Measurements from ENCODE around the gene ZMYND8.
"Not testable (repeated sequence)": the region's sequence is repeated elsewhere in the genome, so short reads cannot be mapped to it uniquely, and the experiment has no call there.

ZMYND8 gene

GRCh38 chr20:47286681-47287080 lies 69.8 kb downstream of the ZMYND8 start:
- no peak for DNase-seq (ENCODE audit: low read depth, low spot score)

DNA sequence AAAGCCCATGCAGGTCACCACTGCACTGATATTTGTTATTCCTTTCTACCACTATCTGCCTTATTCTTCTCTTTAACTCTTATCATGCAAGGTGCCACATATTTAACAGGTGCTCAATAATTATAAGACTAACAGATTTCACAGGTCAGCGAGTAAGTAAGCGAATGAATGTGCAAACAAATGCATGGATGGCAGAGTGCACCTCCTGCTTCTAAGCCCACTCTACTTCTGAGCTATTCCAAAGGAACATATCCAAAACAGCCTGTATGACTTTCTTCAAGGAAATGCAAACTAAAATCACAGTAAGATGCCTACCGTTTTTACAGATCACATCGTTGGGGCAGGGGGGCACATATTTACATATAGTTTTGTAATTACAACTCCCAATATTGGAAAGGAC lies 71.3 kb downstream of the ZMYND8 start:
- DNase-seq (ENCODE audit: low read depth, low spot score) = no peak

GRCh38 chr20:47284373-47284772 lies 72.1 kb downstream of the ZMYND8 start:
- no peak for DNase-seq (ENCODE audit: low read depth, low spot score)

GRCh38 chr20:47283411-47283810 lies 73.1 kb downstream of the ZMYND8 start:
- DNase-seq (ENCODE audit: low read depth, low spot score) = no peak

DNA sequence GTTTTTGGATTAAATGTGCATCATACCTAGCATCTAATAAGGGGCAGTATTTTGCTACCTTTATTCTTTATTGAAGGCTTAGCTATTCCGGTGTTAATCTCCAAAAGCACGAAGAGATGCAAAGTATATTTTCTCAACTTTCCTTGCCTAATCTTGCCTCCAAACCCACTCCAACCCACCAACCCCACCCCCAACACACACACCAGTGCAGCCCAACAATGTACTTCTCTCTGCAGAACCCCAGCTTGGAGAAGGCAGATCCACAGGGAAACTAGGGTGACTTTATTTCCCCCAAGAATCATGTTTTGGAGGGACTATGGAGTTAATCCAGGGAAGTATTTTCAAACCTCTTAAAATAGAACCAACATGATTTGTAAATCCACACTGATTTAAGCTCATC lies 73.6 kb downstream of the ZMYND8 start:
- DNase-seq (ENCODE audit: low read depth, low spot score) = no peak

GRCh38 chr20:47281376-47281775 lies 75.1 kb downstream of the ZMYND8 start:
- no peak for DNase-seq (ENCODE audit: low read depth, low spot score)

- no peak for DNase-seq (ENCODE audit: low read depth, low spot score)
Observed at GRCh38 chr20:47280668-47281067, 75.8 kb downstream of the ZMYND8 start.

DNA sequence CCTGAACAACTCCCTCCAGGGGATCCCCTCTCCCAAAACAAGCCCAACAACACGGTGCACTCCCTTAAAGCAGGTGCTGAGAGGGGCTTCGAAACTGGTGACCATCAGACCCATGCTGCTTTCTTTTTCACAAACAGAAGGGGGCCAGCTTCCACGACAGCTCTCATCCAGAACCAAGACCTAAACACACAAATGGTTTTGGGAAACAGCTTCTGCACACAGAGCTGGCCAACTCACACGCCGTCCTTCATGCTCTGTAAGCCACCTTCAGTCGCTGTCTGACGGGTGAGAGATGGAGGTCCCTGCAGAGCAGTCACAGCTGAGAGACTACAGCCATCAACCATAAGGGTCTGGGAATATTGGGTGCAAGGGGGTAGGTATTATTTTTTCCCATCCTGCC lies 76.3 kb downstream of the ZMYND8 start:
- DNase-seq (ENCODE audit: low read depth, low spot score) = no peak

GRCh38 chr20:47278907-47279348 lies 77.6 kb downstream of the ZMYND8 start:
- no peak for DNase-seq (ENCODE audit: low read depth, low spot score)

- DNase-seq (ENCODE audit: low read depth, low spot score) = not testable (repeated sequence)
Observed at GRCh38 chr20:47277535-47277872, 79.0 kb downstream of the ZMYND8 start.

DNA sequence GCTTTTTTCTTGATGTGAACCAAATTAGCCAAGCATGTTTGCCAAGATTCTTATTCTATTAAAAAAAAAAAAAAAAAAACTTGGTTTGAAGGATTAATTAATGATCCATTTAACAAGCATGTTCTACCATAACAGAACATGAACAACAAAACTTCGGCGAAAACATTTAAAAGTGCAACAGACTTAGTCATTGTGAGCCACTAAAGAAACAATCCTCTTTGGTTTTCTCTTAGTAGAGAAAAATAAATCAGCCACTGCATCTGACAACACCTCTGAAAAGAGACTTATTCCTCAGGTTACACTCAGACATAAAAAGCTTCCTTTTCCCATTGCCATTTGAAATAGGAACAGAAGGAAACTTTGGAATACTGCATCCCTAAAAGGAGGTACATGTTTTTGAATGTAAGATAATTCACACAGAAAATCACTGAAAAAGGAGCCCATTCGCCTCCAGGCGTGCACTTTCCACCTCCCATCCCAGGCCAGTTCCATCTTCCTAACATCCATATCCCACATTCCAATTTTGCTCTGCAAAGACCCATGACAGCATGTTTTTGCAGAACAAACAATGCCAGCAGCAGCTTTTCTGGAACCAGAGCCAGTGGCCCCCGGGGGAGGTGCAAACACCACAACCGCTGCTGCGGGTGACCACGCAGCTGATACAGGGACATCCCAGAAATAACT lies 79.5 kb downstream of the ZMYND8 start:
- DNase-seq (ENCODE audit: low read depth, low spot score) = no peak

DNA sequence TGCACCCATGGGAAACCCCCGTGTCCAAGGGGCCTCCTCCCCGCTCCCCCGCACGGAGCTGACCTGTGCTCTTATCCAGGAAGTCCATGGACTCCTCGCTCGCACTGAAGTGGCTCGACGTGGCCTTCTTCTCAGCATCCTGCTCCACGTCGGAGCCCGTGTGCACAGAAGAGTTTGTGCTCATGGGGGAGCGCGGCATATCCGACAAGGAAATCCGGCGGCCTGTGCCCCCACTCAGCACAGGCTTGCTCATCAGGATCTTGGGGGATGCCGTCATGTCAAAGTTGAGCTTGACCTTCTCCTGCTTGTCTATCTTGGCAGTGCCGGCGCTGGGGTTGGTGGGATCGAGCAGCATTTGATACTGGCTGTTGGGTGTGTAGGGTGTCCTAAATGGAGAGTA lies 80.2 kb downstream of the ZMYND8 start:
- no peak for DNase-seq (ENCODE audit: low read depth, low spot score)

GRCh38 chr20:47275548-47275947 lies 81.0 kb downstream of the ZMYND8 start:
- no peak for DNase-seq (ENCODE audit: low read depth, low spot score)

GRCh38 chr20:47274401-47275108 lies 81.9 kb downstream of the ZMYND8 start:
- DNase-seq (ENCODE audit: low read depth, low spot score) = peak; percentile 79

GRCh38 chr20:47273591-47274235 lies 82.8 kb downstream of the ZMYND8 start:
- no peak for DNase-seq (ENCODE audit: low read depth, low spot score)

- no peak for DNase-seq (ENCODE audit: low read depth, low spot score)
Observed at GRCh38 chr20:47272893-47273590, 83.5 kb downstream of the ZMYND8 start.

- DNase-seq (ENCODE audit: low read depth, low spot score) = no peak
Observed at GRCh38 chr20:47271046-47271615, 85.4 kb downstream of the ZMYND8 start.

DNA sequence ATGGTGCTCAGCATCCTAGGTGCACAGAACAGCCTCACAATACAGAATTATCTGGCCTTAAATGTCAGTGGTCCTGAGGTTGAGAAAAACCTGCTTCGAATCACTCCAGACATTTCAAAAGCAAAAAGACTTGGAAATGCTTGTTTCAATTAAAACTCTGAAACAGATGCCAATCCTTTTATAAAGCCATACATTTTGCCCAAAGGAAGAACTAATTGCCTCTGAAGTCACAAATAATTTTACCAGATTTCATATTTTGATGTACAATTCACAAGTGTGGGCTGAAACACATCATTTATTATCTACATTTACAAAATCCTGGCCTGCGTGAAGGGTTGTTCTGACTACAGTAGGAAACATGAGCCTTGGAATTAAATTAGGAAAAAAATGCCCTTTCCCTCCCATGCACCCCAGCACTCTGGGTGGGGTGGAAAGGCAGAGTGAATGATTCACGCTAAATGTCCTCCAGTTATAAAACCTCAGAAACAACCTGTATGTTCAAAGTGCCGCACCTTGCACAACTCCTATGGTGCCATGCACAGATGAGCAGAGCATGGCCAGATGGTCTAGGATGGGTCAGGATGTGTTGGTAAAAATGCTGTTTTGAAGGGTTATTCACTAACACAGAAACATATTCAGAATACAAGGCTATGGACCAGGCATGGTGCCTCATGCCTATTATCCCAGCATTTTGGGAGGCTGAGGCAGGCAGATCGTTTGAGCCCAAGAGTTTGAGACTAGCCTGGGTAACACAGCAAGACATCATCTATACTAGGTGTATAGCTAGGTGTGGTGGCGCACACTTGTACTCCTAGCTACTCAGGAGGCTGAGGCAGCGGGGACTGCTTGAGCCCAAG lies 87.0 kb downstream of the ZMYND8 start:
- no peak for DNase-seq (ENCODE audit: low read depth, low spot score)

DNA sequence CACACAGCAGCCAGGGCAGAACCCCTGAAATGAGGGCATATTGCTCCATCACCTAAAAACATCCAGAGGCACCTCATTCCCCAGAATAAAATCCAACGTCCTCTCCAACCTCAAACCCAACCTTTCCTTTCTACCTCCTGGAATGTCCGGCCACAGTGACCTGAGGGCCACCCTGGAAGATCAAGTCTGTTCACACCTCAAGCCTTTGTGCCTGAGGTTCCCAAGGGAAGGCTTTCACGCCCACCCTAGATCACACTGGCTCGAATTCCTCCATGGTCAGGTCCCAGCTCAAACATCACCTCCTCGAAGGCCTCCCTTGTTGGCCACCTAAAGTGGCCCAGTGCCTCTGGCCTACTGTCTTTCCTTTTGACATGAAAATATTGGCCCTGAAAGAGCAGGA lies 88.9 kb downstream of the ZMYND8 start:
- DNase-seq (ENCODE audit: low read depth, low spot score) = no peak

GRCh38 chr20:47266847-47267515 lies 89.5 kb downstream of the ZMYND8 start:
- no peak for DNase-seq (ENCODE audit: low read depth, low spot score)
